Panc1 (cell line): ENCODE measurements around the gene DYNC2I2.

ENCODE experiments used
- CTCF ChIP-seq: fragments of 450-650 bp; IDR thresholded peaks from 2 replicates; pipeline ENCODE4 v1.5.1; 2017; ENCODE audit warnings: mild to moderate bottlenecking
- POLR2AphosphoS5 ChIP-seq: IDR thresholded peaks from 2 replicates; pipeline ENCODE4 v1.6.1; 2012; ENCODE audit warnings: mild to moderate bottlenecking, low read depth, low read length, moderate library complexity
- REST ChIP-seq, 2 experiments: IDR thresholded peaks; 2 replicates each; pipeline ENCODE4 v1.6.1; 2011 to 2012; ENCODE audit warnings: low read depth in 2 of 2, control low read depth in 1 of 2, low read length in 1 of 2, mild to moderate bottlenecking in 1 of 2, moderate library complexity in 1 of 2; ENCODE audit not compliant: insufficient read depth in 1 of 2
- SIN3A ChIP-seq: IDR thresholded peaks from 2 replicates; pipeline ENCODE4 v1.6.1; 2012; ENCODE audit warnings: low read depth, mild to moderate bottlenecking, low read length, moderate library complexity, borderline replicate concordance; ENCODE audit not compliant: insufficient read depth

GRCh38 chr9:128619779-128620178, 36.9 kb downstream of the DYNC2I2 start:
- no peak for TF ChIP-seq CTCF
- no peak for TF ChIP-seq POLR2AphosphoS5
- TF ChIP-seq REST (IDR thresholded peaks at IDR 0.05; ENCODE audit: insufficient read depth in 1 of 2, low read depth in 2 of 2, low read length in 1 of 2), result no peak
- no peak for TF ChIP-seq SIN3A
